Measurements from ENCODE around the gene MYH3.

The MYH3 gene

DNA sequence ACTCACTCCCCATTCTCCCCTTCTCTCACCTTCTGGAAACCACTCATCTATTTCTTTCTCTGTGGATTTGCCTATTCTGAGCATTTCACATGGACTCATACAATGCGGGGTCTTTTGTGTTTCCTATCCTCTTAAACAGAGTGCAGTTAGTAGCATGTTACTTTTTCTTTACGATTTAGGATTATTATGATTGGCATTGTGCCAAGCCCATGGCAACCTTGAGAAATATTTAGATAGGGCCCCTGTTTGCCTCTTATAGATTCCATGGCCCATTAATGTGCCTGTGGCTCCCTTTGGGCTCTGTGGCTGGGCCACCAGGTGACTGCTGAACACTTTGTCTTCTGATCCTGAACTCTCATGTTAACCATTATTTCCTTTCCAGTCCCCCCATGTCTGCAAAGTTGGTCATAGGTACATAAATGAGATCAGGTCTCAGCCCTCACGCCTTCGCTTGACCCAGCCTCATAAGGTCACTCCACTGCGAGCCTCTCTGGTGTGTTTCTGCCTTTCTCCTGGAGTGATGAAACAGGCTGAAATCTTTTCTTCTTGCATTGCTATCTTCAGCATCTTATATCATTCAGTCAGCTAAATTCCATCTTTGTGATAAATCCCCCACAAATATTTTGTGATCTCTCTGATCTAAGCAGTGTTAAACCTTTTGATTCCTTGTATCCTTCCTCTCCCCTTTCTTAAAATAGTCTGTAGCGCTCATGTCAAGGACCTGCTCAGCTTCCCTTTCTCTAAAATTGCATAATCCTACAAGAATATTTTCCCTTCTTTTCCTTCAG, 44.0 kb downstream of the MYH3 start:
- DNase-seq = no peak

DNA sequence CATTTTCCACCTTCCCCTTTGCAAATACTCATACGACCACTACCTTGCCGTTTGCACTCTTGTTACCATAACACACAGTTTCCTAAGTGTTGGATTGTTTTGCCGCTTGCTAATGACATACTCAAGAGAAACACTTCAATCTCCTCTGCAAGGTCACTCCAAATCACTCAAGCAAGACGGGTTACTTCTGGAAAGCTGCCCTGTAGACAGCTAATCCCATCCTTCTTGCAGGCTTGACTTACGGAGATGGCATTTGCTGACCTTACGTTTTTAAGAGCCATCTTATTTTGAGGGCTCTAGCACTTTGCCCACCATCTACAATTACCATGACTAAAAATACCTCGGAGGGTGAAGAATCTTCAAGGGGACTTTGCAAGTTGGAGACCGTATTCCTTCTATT, 46.2 kb downstream of the MYH3 start:
- no peak for DNase-seq

DNA sequence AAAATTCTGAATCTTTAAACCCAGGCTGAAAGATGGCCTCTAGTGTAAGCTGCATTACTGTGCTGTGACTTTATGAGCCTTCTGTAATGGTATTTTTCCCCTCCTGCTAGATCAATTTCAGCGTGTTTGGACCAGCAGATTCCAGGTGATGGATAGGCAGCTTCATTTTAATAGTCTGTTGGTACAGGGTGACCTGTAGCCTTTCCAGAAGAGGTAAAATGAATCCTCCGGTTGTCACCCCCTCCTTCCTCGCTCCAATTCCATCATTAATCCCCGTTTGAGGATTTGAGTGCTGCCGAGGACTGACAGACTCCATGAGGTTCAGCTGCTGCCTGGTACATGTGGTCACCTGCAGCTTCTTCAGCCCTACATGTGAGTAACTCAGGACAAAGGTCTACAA, 48.9 kb downstream of the MYH3 start:
- DNase-seq = no peak

DNA sequence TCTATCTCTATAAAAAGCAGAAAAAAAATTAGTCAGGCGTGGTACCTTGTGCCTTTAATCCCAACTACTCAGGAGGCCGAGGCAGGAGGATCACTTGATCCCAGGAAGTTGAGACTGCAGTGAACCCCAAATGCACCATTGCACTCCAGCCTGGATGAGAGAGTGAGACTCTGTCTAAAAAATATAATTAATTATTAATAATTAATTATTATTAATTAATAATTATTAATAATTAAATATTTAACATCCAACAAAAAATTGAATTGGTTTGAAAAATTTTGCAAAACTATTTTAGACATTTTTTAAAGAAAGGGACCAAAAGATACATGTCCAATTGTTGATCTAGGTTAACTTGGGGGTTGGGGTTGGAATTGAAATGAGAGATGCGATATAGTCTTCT, 51.0 kb downstream of the MYH3 start:
- DNase-seq = no peak

DNA sequence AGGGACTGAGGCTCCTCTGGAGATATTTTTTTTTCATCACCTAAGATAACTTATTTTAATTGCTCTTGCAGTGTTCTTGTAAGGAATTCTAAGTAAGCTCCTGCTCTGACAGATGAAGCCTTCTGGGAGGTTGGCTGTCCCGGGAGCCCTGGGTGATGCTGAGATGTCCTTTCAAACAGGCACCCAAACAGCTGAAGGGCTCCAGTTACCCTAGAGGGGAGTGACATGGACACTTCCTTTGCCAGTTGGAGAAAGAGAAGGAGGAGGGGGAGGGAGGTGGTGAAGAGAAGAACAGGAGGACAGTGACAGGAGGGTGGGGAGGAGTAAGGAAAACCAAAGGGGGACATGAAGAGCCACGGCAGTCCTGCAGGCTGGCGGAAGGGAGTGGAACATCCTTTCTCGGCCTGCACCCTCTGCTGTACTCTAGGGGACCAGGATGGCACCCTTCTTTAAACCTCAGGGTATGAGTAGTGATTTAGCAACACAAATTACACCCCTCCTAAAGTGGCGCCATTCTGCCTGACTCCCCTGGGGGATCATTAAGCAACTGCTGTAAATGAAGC, 51.8 kb downstream of the MYH3 start:
- no peak for DNase-seq

DNA sequence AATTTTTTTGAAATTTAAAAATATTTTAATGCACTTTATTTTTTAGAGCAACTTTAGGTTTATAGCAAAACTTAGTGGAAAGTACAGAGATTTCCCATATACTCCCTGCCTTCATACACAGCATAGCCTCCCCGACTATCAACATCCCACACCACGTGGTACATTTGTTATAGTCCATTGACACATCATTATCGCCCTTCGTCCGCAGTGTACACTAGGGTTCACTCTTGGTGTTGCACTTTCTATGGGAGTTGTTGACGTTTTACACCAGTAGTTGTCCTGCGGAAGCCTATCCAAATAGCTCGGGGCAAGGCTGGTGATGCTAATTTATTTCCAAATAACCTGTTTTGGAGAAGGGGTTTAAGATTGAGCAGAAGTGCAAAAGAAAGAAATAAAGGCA, 52.6 kb downstream of the MYH3 start:
- no peak for DNase-seq

DNA sequence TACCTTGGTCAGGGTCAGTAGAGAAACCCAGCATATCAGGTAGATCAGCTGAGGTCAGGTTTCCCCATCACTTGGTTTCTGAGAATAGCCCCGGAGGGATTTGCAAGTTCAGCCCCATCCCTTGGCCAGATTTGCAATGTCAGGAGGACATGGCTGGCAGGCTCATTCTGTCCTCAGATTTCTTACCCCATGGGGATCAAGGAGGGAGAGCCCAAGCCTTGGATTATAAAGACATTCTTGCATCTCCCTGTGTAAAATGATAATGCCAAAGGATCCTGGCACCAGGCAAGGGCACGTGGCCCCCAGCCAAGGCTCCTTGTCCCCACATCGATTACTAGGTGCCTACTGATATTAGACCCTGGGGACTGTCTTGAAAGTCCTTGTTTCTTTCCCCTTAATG, 53.2 kb downstream of the MYH3 start:
- DNase-seq = no peak

DNA sequence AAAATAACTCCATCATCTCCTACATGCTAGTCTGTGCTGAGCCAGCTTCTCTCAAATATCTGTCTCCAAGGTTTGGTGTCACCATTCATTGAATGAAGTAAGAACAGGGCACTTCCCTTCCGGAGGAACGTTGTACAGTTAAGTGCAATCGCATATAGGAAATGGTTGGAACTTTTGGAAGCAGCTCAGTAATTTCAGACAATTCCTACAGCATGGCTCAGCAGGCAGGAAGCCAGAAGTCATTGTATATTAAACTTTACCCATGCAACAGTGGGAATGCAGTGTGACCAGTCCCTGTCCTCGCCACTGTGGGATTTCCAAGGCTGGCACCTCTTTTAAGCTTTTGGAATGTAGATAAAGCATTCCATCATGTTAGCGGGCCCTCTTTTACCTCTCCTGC, 56.5 kb downstream of the MYH3 start:
- no peak for DNase-seq

DNA sequence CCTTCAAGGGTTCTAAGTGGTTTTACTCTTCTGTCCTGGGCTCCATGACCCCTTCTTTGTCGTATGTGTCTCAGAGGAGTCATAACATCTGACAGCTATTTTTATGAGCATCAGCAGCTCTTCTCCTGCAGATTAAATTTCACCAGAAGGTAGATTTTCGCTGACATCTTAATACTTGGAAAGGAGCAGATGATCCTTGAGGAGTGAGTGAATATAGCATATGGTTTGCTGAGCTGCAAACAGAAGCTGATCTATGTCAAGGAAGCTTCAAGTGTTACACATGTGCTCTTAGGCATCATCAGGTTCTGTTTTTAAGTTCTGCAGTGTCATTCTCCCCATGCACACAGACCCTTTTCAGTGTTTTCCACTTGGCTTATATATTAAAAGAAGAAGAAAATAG, 58.5 kb downstream of the MYH3 start:
- DNase-seq = no peak

DNA sequence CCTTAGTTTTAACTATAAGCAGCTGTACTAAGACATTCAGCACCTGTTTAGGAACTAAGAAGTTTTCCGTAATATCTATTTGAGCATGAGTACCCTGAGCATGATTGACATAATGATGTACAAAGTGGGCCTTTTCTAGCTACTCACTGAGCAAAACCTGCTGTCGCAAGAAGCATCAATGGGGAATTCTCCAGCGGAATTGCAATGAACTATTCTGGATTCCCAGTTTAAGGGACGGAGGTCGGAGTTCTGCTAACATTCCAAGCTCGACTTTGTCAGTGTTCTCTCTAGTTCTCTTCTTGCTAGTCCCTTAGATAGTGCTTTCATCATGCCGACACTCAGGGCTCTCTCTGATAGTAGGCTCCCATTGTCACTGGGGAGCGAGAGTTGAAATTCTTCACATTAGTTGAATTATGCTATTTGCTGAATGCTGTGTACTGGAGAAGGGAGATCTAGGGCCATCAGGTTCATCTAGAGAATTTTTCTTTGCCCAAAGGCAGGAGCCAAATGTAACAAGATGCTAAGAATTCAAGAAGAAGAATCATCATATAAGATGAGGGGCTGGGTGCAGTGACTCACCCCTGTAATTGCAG, 67.5 kb downstream of the MYH3 start:
- no peak for DNase-seq

DNA sequence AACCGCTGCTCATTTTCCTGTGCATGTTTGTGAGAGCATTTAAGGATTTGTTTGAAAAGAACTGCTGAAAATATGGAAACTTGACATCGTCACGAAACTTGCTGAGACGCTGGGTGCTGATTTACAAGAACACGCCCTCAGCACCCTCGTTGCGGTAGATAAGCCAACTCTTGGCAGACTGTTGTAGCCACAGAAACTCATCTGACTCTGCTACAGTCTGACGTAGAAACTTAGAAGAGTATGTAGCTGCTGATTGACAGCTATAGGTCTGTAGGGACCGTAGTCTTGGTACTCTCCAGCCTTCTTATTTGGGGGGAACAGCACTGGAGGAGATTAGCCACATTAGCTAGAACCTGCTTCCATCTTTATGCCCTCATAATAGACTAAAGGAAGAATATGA, 71.6 kb downstream of the MYH3 start:
- no peak for DNase-seq

DNA sequence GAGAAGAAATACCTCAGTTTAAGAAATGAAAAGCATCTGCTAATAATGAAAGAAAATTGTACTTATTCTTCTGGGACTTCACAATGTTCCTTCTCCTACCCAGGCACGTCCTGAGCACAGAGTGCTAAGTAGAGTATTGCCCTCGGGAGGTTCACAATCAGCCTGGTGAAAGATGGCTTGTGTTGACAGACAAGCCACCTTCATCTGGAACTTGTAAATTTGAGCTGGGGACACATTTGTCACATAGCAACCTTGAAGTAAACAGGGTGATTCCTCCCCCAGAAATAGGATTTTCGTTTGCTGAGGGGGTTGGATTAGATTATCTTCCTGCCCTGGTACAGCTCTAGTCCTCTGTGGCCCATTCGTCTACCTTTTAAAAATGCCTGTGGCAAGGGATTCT, 73.3 kb downstream of the MYH3 start:
- DNase-seq = no peak

DNA sequence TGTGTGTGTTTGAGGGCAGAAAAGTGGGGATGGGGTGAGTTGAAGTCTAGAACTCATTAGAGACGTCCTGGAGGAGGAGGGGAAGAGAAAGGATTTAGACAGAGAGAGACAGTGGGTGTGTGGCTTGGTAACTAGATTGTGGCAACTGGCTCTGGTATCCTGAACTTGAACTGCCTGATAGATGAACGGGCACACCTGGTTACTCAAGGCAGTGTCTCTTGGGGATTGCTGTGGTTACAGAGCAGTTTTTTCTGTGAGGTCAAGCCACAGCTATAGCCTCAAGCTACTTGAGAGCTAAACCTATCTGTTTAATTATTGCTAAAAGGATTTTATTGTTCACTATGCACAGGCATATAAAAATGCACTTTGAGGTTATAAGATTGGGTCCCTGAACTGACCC, 77.8 kb downstream of the MYH3 start:
- no peak for DNase-seq

Measured in midbrain (tissue), 1 donor.